Suprapubic skin (tissue), 4 donors: Measurements from ENCODE around the gene GDI2. TPM values are rescaled to one million over a fixed set of nuclear protein-coding genes. Genes with fewer than 3 reads are reported as not detected.

Experiments
- DNase-seq, 2 donors: peaks; one replicate each; pipeline ENCODE4 v3.0.0-alpha.2; 2019; ENCODE audit warnings: low spot score in 2 of 2
- H3K27ac ChIP-seq: fragments of 200-600 bp; sonication (generic); one replicate; pipeline ENCODE4 v1.5.1; 2019
- H3K27me3 ChIP-seq: fragments of 200-600 bp; sonication (generic); one replicate; pipeline ENCODE4 v1.5.1; 2019
- H3K36me3 ChIP-seq: fragments of 200-600 bp; sonication (generic); one replicate; pipeline ENCODE4 v1.5.1; 2019
- H3K4me1 ChIP-seq: fragments of 200-600 bp; sonication (generic); one replicate; pipeline ENCODE4 v1.5.1; 2019
- H3K4me3 ChIP-seq: fragments of 200-600 bp; sonication (generic); one replicate; pipeline ENCODE4 v1.5.1; 2019; ENCODE audit warnings: mild to moderate bottlenecking
- H3K9me3 ChIP-seq: fragments of 200-600 bp; sonication (generic); one replicate; pipeline ENCODE4 v1.5.1; 2019
- EP300 ChIP-seq: sonication (generic); formaldehyde crosslinking; IDR thresholded peaks from one replicate; pipeline ENCODE4 v1.6.1; 2017; ENCODE audit warnings: antibody characterized with exemption
- POLR2A ChIP-seq, 2 donors: fragments of 450-650 bp; IDR thresholded peaks; one replicate each; pipeline ENCODE4 v1.6.1; 2017; ENCODE audit warnings: antibody characterized with exemption in 2 of 2, mild to moderate bottlenecking in 2 of 2, moderate library complexity in 2 of 2
- POLR2AphosphoS5 ChIP-seq, 3 donors: sonication (generic); formaldehyde crosslinking; IDR thresholded peaks; one replicate each; pipeline ENCODE4 v1.6.1; 2017; ENCODE audit warnings: antibody characterized with exemption in 3 of 3
- WGBS: methylation state at CpG from one replicate; pipeline ENCODE4 v1.1.5; 2018; 5-methylcytosine and 5-hydroxymethylcytosine counted together
- total RNA-seq, 4 donors: library from RNA; depleted of rRNA; stranded (reverse); fragments of >200 nt; gene quantifications; one replicate each; pipeline ENCODE4 v1.1.0, GENCODE V29; 2016
- TF ChIP-seq, protein P1 (sequence below), 2 donors: fragments of 200-600 bp in 1 of 2; fragments of 450-650 bp in 1 of 2; sonication (generic) in 1 of 2; IDR thresholded peaks; one replicate each; pipeline ENCODE4 v1.5.1; 2016 to 2019; ENCODE audit warnings: antibody characterized with exemption in 2 of 2, mild to moderate bottlenecking in 1 of 2, moderate library complexity in 1 of 2

The GDI2 gene
- total RNA-seq, 4 donors from 2014 or later = 243 to 270 (median 256) TPM

DNA sequence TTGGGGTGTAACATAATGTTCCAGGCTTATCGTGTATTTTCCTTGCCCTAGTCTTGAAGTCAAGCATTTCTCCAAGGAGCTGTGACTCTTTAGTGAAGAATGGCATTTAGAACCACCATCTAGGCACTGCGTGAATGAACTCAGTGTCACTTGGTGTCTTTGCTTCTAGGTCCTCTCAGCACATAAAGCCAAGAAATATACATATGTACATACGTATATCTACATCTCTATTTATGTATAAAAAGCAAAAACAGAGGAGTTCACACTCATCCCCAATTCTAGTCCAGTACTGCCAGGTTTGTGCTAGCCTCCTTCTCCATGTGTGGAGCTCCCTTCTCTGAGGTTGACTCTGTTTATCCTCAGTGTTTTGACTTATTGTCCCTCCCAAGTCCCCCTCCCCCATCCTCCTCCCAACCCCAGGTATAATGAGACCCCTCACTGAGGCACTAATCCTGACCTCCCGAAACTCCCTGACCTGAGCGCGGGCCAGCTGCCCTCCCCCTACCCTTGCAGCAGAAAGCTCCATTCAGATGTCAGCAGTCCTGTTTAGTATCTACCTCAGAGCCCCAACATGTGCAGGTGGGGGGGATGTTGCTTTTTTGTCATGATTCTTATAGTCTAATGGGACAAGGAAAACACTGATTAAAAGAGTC, 61.5 kb downstream of the GDI2 start:
- Histone ChIP-seq H3K27me3 (no peaks in the 10 kb centered on the region), H3K36me3 (peaks cover 34% of the 10 kb centered on the region), H3K4me1 (no peaks in the 10 kb centered on the region), H3K27ac (no peak overlapping the region), H3K4me3 (no peak overlapping the region), H3K9me3 (no peaks in the 10 kb centered on the region)
- WGBS = 68% methylated on average over 6 of the region's 6 CpGs
- TF ChIP-seq, protein P1, sequence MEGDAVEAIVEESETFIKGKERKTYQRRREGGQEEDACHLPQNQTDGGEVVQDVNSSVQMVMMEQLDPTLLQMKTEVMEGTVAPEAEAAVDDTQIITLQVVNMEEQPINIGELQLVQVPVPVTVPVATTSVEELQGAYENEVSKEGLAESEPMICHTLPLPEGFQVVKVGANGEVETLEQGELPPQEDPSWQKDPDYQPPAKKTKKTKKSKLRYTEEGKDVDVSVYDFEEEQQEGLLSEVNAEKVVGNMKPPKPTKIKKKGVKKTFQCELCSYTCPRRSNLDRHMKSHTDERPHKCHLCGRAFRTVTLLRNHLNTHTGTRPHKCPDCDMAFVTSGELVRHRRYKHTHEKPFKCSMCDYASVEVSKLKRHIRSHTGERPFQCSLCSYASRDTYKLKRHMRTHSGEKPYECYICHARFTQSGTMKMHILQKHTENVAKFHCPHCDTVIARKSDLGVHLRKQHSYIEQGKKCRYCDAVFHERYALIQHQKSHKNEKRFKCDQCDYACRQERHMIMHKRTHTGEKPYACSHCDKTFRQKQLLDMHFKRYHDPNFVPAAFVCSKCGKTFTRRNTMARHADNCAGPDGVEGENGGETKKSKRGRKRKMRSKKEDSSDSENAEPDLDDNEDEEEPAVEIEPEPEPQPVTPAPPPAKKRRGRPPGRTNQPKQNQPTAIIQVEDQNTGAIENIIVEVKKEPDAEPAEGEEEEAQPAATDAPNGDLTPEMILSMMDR (IDR thresholded peaks at IDR 0.05) = no peak
- no peak for TF ChIP-seq EP300
- TF ChIP-seq POLR2AphosphoS5 (IDR thresholded peaks at IDR 0.05) = no peak
- no peak for TF ChIP-seq POLR2A (IDR thresholded peaks at IDR 0.05)
- DNase-seq = no peak

DNA sequence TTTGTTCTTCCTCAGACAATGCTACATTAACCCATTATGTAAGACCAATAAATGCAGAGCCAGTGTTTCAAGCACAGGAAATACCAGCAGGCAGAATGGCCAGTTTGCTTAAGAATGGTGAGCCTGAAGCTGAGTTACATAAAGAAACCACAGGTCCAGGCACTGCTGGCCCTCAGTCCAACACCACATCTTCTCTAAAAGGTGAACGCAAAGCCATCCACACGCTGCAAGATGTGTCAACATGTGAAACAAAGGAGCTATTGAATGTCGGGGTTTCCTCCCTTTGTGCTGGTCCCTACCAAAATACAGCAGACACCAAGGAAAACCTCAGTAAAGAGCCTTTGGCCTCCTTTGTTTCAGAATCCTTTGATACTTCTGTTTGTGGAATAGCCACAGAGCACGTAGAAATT, 64.8 kb downstream of the GDI2 start:
- Histone ChIP-seq H3K36me3 (peaks cover 37% of the 10 kb centered on the region), H3K4me1 (no peaks in the 10 kb centered on the region), H3K27me3 (no peaks in the 10 kb centered on the region), H3K9me3 (no peaks in the 10 kb centered on the region), H3K27ac (no peak overlapping the region), H3K4me3 (no peak overlapping the region)
- DNase-seq = no peak
- TF ChIP-seq EP300 (no peak), POLR2A (IDR thresholded peaks at IDR 0.05) (no peak), POLR2AphosphoS5 (IDR thresholded peaks at IDR 0.05) (no peak)
- TF ChIP-seq, protein P1 (IDR thresholded peaks at IDR 0.05) = no peak
- 89% methylated on average over 4 of the region's 4 CpGs for WGBS

DNA sequence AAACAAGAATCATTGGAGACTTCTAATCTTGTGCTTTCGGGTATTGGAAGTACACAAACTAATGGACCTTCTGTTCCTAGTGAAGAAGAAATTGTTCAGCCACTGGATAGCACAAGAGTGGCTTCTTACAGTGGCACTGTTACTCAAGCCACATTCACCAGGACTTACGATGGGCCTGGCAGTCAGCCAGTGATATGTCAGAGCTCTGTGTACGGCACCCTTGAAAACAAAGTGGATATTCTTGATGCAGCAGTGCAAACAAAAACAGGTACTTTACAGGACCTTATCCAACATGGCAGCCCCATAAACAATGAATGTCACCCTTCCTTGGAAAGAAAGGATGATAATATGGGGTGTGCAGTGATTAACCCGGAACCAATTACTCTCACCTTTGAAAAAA, 67.0 kb downstream of the GDI2 start:
- no peak overlapping the region for H3K27ac ChIP-seq

DNA sequence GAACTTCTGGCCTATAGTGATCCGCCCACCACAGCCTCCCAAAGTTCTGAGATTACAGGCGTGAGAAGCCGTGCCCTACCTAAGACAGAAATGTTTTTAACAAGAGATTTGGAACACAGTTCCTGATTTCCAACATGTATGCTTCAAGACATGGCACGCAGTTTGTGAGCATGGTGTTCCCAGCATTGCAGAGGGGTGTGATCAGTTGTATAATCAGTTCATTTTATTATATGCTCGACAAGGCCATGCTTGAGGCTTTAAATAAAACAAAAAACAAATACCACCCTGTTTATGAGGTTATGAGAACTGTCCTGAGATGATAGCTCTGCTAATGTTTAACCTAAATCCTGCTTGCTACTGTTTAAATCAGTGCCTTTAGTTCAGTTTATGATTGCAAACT, 68.4 kb downstream of the GDI2 start:
- no peaks in the 10 kb centered on the region for H3K4me1 ChIP-seq
- peaks cover 48% of the 10 kb centered on the region for H3K36me3 ChIP-seq
- 86% methylated on average over 5 of the region's 5 CpGs for WGBS
- H3K27me3 ChIP-seq = no peaks in the 10 kb centered on the region
- no peak for DNase-seq
- TF ChIP-seq, protein P1 (IDR thresholded peaks at IDR 0.05) = no peak
- TF ChIP-seq EP300 (no peak), POLR2AphosphoS5 (IDR thresholded peaks at IDR 0.05) (no peak), POLR2A (IDR thresholded peaks at IDR 0.05) (no peak)
- no peak overlapping the region for H3K4me3 ChIP-seq
- H3K9me3 ChIP-seq = no peaks in the 10 kb centered on the region
- H3K27ac ChIP-seq = no peak overlapping the region

More for the DNA sequence above, 67.0 kb downstream of the GDI2 start:
- no peak for DNase-seq
- Histone ChIP-seq H3K27me3 (no peaks in the 10 kb centered on the region), H3K36me3 (peaks cover 42% of the 10 kb centered on the region), H3K4me1 (no peaks in the 10 kb centered on the region), H3K4me3 (no peak overlapping the region), H3K9me3 (no peaks in the 10 kb centered on the region)
- 87% methylated on average over 4 of the region's 4 CpGs for WGBS
- TF ChIP-seq POLR2A (IDR thresholded peaks at IDR 0.05) = no peak
- TF ChIP-seq, protein P1 (IDR thresholded peaks at IDR 0.05) = no peak
- no peak for TF ChIP-seq EP300
- no peak for TF ChIP-seq POLR2AphosphoS5 (IDR thresholded peaks at IDR 0.05)

DNA sequence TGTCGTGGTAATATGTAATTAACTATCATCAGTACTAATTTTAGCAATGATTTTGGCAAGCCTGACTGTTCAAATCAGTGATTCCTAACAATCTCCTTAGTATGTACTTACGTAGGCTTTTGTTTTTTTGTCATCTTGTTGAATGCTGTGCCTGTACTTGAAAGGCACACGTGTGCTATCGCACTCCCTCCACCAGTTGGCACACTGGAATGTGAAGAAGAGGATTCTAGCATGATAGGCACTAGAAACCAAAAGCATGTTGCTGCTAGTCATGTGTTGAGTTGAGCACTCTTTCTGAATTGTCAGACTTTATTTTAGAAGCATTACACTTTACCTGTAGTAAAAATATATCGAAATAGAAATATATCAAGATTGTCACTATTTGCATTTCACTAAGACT, 69.5 kb downstream of the GDI2 start:
- 74% methylated on average over 5 of the region's 5 CpGs for WGBS
- H3K27ac ChIP-seq = no peak overlapping the region
- no peaks in the 10 kb centered on the region for H3K9me3 ChIP-seq
- DNase-seq = no peak
- TF ChIP-seq POLR2AphosphoS5 (IDR thresholded peaks at IDR 0.05) (no peak), EP300 (no peak), POLR2A (IDR thresholded peaks at IDR 0.05) (no peak)
- TF ChIP-seq, protein P1 (IDR thresholded peaks at IDR 0.05) = no peak
- no peak overlapping the region for H3K4me3 ChIP-seq
- peaks cover 42% of the 10 kb centered on the region for H3K36me3 ChIP-seq
- no peaks in the 10 kb centered on the region for H3K27me3 ChIP-seq
- H3K4me1 ChIP-seq = no peaks in the 10 kb centered on the region
